MCF 10A (cell line): ENCODE results near the gene PIEZO1. TPM values are rescaled to one million over a fixed set of nuclear protein-coding genes. Genes with fewer than 3 reads are reported as not detected.

Experiments used
- BruUV-seq: library from RNA; stranded (reverse); fragments of 400-500 nt; replicated peaks from 2 replicates; lab custom pipeline; 2021; lab: Mats Ljungman, UMichigan
- CTCF ChIA-PET: fragments of 300-600 bp; sonication (Branson Sonifier 250); formaldehyde crosslinking; extraction: SDS; loops from one replicate; lab custom pipeline; 2021; ENCODE audit warnings: antibody characterized with exemption, inconsistent platforms; lab: Yijun Ruan, JAX
- POLR2A ChIA-PET: fragments of 300-600, 350-650 bp; sonication (Branson Sonifier 250); formaldehyde crosslinking; extraction: SDS; loops from one replicate; lab custom pipeline; 2020; ENCODE audit warnings: antibody characterized with exemption, inconsistent platforms; lab: Yijun Ruan, JAX
- DNase-seq: peaks from one replicate; pipeline ENCODE4 v3.0.0-alpha.2; 2018; ENCODE audit not compliant: unreplicated experiment
- H3K27ac Mint-ChIP-seq: one replicate; pipeline ENCODE4 v1.8.0; 2022; ENCODE audit warnings: mild to moderate bottlenecking, low read depth, mixed read lengths; ENCODE audit not compliant: unreplicated experiment
- H3K27me3 Mint-ChIP-seq: one replicate; pipeline ENCODE4 v1.8.0; 2022; ENCODE audit warnings: mixed read lengths; ENCODE audit not compliant: insufficient read depth, unreplicated experiment
- H3K36me3 Mint-ChIP-seq: one replicate; pipeline ENCODE4 v1.8.0; 2022; ENCODE audit warnings: mild to moderate bottlenecking, moderate library complexity, mixed read lengths; ENCODE audit not compliant: insufficient read depth, unreplicated experiment
- H3K4me1 Mint-ChIP-seq: one replicate; pipeline ENCODE4 v1.8.0; 2022; ENCODE audit warnings: mixed read lengths; ENCODE audit not compliant: insufficient read depth, unreplicated experiment
- H3K4me3 Mint-ChIP-seq: one replicate; pipeline ENCODE4 v1.8.0; 2022; ENCODE audit warnings: mild to moderate bottlenecking, moderate library complexity, mixed read lengths; ENCODE audit not compliant: unreplicated experiment
- H3K9me3 Mint-ChIP-seq: one replicate; pipeline ENCODE4 v1.8.0; 2022; ENCODE audit warnings: mixed read lengths; ENCODE audit not compliant: unreplicated experiment
- CTCF ChIP-seq: fragments of 200-600 bp; IDR thresholded peaks from one replicate; pipeline ENCODE4 v1.8.0; 2022; ENCODE audit warnings: antibody characterized with exemption, mild to moderate bottlenecking; ENCODE audit not compliant: unreplicated experiment
- intact Hi-C: fragments of 100-400 bp; cut with micrococcal nuclease; formaldehyde crosslinking; loops from 2 replicates; pipeline ENCODE4 v1.14.1; 2022
- total RNA-seq: library from RNA; stranded (reverse); gene quantifications from 2 replicates; pipeline ENCODE4 v1.2.3, GENCODE V29; 2022

The PIEZO1 gene
- total RNA-seq, 1 experiment from 2014 or later = 193 TPM

GRCh38 chr16:88760424-88761142, 24.4 kb downstream of the PIEZO1 start:
- DNase-seq = peak; percentile 46
- H3K4me3 Mint-ChIP-seq = no peak overlapping the region

GRCh38 chr16:88759976-88760350, 25.1 kb downstream of the PIEZO1 start:
- POLR2A ChIA-PET = interaction anchor here (1.6 to 1.8 kb wide), 2 partner anchors 8 to 24 kb away, joined by 4 to 6 read pairs; no protein-coding TSS in a partner anchor
- intact Hi-C loops = no loop called here
- no peak overlapping the region for H3K4me3 Mint-ChIP-seq
- BruUV-seq = no TSS peak
- no peak for TF ChIP-seq CTCF
- no peaks in the 10 kb centered on the region for H3K27me3 Mint-ChIP-seq
- no peaks in the 10 kb centered on the region for H3K9me3 Mint-ChIP-seq
- H3K36me3 Mint-ChIP-seq = peaks cover 19% of the 10 kb centered on the region
- peaks cover 6% of the 10 kb centered on the region for H3K4me1 Mint-ChIP-seq
- CTCF ChIA-PET = interaction anchor here (1.1 to 2.5 kb wide), 3 partner anchors 8 to 23 kb away, joined by 3 to 13 read pairs (median 10); no protein-coding TSS in a partner anchor
- no peak overlapping the region for H3K27ac Mint-ChIP-seq
- no peak for DNase-seq

More at GRCh38 chr16:88760424-88761142, 24.4 kb downstream of the PIEZO1 start:
- TF ChIP-seq CTCF = no peak
- peaks cover 22% of the 10 kb centered on the region for H3K36me3 Mint-ChIP-seq
- H3K4me1 Mint-ChIP-seq = peaks cover under 1% of the 10 kb centered on the region
- intact Hi-C loops = no loop called here
- no peaks in the 10 kb centered on the region for H3K9me3 Mint-ChIP-seq
- H3K27ac Mint-ChIP-seq = no peak overlapping the region
- CTCF ChIA-PET = interaction anchor here (0.5 to 2.5 kb wide), 5 partner anchors 8 to 453 kb away, joined by 3 to 13 read pairs (median 3); no protein-coding TSS in a partner anchor
- BruUV-seq = no TSS peak
- POLR2A ChIA-PET = interaction anchor here (0.6 kb wide), 1 partner anchor 143 kb away, joined by 3 read pairs; no protein-coding TSS in a partner anchor
- H3K27me3 Mint-ChIP-seq = no peaks in the 10 kb centered on the region

DNA sequence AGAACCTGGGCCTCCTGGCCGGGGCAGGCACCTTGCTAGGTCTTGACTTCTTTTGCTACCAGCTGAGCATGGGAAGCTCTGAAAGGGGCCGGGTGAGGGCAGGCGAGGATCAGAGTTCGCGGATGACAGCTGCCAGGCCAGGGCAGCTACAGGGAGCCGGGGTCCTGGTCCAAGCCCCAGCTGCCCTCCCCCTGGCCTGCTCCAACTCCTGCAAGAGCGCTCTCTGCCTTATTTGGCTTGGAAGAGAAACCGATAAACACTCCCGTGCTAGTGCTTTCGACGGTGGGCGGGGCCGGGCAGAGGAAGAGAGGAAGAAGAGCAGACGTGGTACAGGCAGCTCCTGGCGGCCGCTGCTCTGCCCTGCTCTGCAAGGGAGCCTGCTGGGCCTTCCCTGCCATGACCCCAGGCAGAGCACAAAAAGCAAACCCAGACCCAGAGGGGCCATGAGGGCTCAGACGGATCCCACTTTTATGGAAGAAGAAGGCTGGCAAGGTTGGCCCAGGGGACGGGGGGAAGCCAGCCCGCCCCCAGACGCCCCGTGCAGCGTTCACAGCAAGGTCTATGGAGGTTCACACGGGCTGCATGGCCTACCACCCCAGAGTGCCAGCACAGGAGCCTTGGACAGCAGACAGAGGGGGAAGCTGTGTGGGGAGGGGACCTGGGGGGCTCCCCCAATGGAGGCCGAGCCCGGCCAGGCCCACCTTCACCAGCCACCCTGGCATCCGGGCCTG, 25.6 kb downstream of the PIEZO1 start:
- Mint-ChIP-seq H3K9me3 (no peaks in the 10 kb centered on the region), H3K27ac (peak overlapping the region; percentile 27), H3K27me3 (no peaks in the 10 kb centered on the region), H3K4me3 (no peak overlapping the region), H3K4me1 (peaks cover 8% of the 10 kb centered on the region), H3K36me3 (peaks cover 13% of the 10 kb centered on the region)
- intact Hi-C loops = no loop called here
- POLR2A ChIA-PET = interaction anchor here (0.5 to 1.8 kb wide), 4 partner anchors 8 to 749 kb away, joined by 3 to 6 read pairs (median 4); partner anchors contain the start of gene SPG7
- TF ChIP-seq CTCF = no peak
- DNase-seq = no peak
- CTCF ChIA-PET = interaction anchor here (0.7 to 2.5 kb wide), 5 partner anchors 9 to 301 kb away, joined by 3 to 13 read pairs (median 3); no protein-coding TSS in a partner anchor
- BruUV-seq = no TSS peak

- H3K27ac Mint-ChIP-seq = peak overlapping the region; percentile 27
- TF ChIP-seq CTCF = no peak
- POLR2A ChIA-PET = interaction anchor here (1.2 to 1.8 kb wide), 3 partner anchors 9 to 25 kb away, joined by 4 to 6 read pairs (median 4); no protein-coding TSS in a partner anchor
Observed at GRCh38 chr16:88758944-88759244, 26.1 kb downstream of the PIEZO1 start.

More at GRCh38 chr16:88758944-88759244, 26.1 kb downstream of the PIEZO1 start:
- Mint-ChIP-seq H3K4me3 (no peak overlapping the region), H3K4me1 (peaks cover 8% of the 10 kb centered on the region), H3K9me3 (no peaks in the 10 kb centered on the region), H3K27me3 (no peaks in the 10 kb centered on the region), H3K36me3 (peaks cover 8% of the 10 kb centered on the region)
- intact Hi-C loops = no loop called here
- no TSS peak for BruUV-seq
- CTCF ChIA-PET = interaction anchor here (0.7 to 2.3 kb wide), 3 partner anchors 15 to 300 kb away, joined by 3 to 10 read pairs (median 3); no protein-coding TSS in a partner anchor
- DNase-seq = no peak
